ENCODE data around the gene PRKCZ.

PRKCZ gene

GRCh38 chr1:2095981-2096736, 45.9 kb downstream of the PRKCZ start:
- no peak overlapping the region for H3K4me3 ChIP-seq (ENCODE audit: low read depth in 1 of 2, low read length in 1 of 2)
- no peak overlapping the region for H3K27ac ChIP-seq
- no peaks in the 10 kb centered on the region for H3K9me3 ChIP-seq
- H3K27me3 ChIP-seq = no peaks in the 10 kb centered on the region
- TF ChIP-seq CTCF (IDR thresholded peaks at IDR 0.05) = no peak
- peaks cover 4 to 5% of the 10 kb centered on the region in 2 experiments for H3K4me1 ChIP-seq (ENCODE audit: control insufficient read depth in 1 of 2, insufficient read depth in 1 of 2, low read depth in 1 of 2, low read length in 1 of 2)
- no peaks in the 10 kb centered on the region for H3K36me3 ChIP-seq

GRCh38 chr1:2097386-2098300, 47.4 kb downstream of the PRKCZ start:
- no peak for TF ChIP-seq CTCF (IDR thresholded peaks at IDR 0.05)
- H3K27me3 ChIP-seq = no peaks in the 10 kb centered on the region
- H3K9me3 ChIP-seq = no peaks in the 10 kb centered on the region
- no peaks in the 10 kb centered on the region for H3K36me3 ChIP-seq
- no peaks in the 10 kb centered on the region for H3K4me1 ChIP-seq (ENCODE audit: control insufficient read depth in 1 of 2, insufficient read depth in 1 of 2, low read depth in 1 of 2, low read length in 1 of 2)
- no peak overlapping the region for H3K27ac ChIP-seq
- H3K4me3 ChIP-seq (ENCODE audit: low read depth in 1 of 2, low read length in 1 of 2) = no peak overlapping the region

- Histone ChIP-seq H3K27me3 (no peaks in the 10 kb centered on the region), H3K4me3 (ENCODE audit: low read depth in 1 of 2, low read length in 1 of 2) (no peak overlapping the region), H3K9me3 (no peaks in the 10 kb centered on the region), H3K27ac (no peak overlapping the region), H3K36me3 (no peaks in the 10 kb centered on the region), H3K4me1 (ENCODE audit: control insufficient read depth in 1 of 2, insufficient read depth in 1 of 2, low read depth in 1 of 2, low read length in 1 of 2) (no peaks in the 10 kb centered on the region)
- no peak for TF ChIP-seq CTCF (IDR thresholded peaks at IDR 0.05)
Measured at GRCh38 chr1:2098301-2098698, 48.1 kb downstream of the PRKCZ start.

- no peaks in the 10 kb centered on the region for H3K36me3 ChIP-seq
- H3K27ac ChIP-seq = no peak overlapping the region
- H3K4me3 ChIP-seq (ENCODE audit: low read depth in 1 of 2, low read length in 1 of 2) = no peak overlapping the region
- no peak for TF ChIP-seq CTCF (IDR thresholded peaks at IDR 0.05)
- no peaks in the 10 kb centered on the region for H3K4me1 ChIP-seq (ENCODE audit: control insufficient read depth in 1 of 2, insufficient read depth in 1 of 2, low read depth in 1 of 2, low read length in 1 of 2)
- H3K9me3 ChIP-seq = no peaks in the 10 kb centered on the region
- H3K27me3 ChIP-seq = no peaks in the 10 kb centered on the region
Measured at GRCh38 chr1:2098839-2099785, 48.9 kb downstream of the PRKCZ start.
